Fibroblast of lung (primary cell): ENCODE results near the gene ZNF556. TPM values are rescaled to one million over a fixed set of nuclear protein-coding genes. Genes with fewer than 3 reads are reported as not detected.

Experiments
- DNase-seq, 2 donors: peaks; one replicate each; pipeline versions ENCODE4 v3.0.0 to v3.0.0-alpha.2; 2010; ENCODE audit warnings: low read depth in 2 of 2
- H2AFZ ChIP-seq: 2 replicates; pipeline ENCODE4 v1.5.1; 2012; ENCODE audit warnings: low read length, control low read depth, inconsistent platforms
- H3K27ac ChIP-seq: 2 replicates; pipeline ENCODE4 v1.5.1; 2011; ENCODE audit warnings: low read length, control low read depth; ENCODE audit not compliant: insufficient read depth
- H3K27me3 ChIP-seq: 2 replicates; pipeline ENCODE4 v1.5.1; 2011; ENCODE audit warnings: mild to moderate bottlenecking, low read length; ENCODE audit not compliant: control insufficient read depth, insufficient read depth
- H3K36me3 ChIP-seq: 2 replicates; pipeline ENCODE4 v1.5.1; 2011; ENCODE audit warnings: low read length; ENCODE audit not compliant: control insufficient read depth, insufficient read depth
- H3K4me1 ChIP-seq: 2 replicates; pipeline ENCODE4 v1.5.1; 2011; ENCODE audit warnings: low read length; ENCODE audit not compliant: control insufficient read depth, insufficient read depth; ENCODE audit errors: extremely low read depth
- H3K4me2 ChIP-seq: 2 replicates; pipeline ENCODE4 v1.5.1; 2011; ENCODE audit warnings: low read length, control low read depth; ENCODE audit not compliant: insufficient read depth; ENCODE audit errors: extremely low read depth
- H3K4me3 ChIP-seq, 4 experiments: fragments of 200-600 bp in 1 of 4; sonication (generic) in 1 of 4; replicated peaks in 1 of 4; 2 replicates each; pipeline ENCODE4 v1.5.1; 2011 to 2016; ENCODE audit warnings: low read length in 4 of 4, low read depth in 3 of 4, mild to moderate bottlenecking in 3 of 4, control low read depth in 2 of 4, inconsistent platforms in 1 of 4, mixed read lengths in 1 of 4; ENCODE audit not compliant: insufficient read depth in 1 of 4; ENCODE audit errors: control extremely low read depth in 1 of 4
- H3K79me2 ChIP-seq: 2 replicates; pipeline ENCODE4 v1.5.1; 2012; ENCODE audit warnings: mild to moderate bottlenecking, low read length, inconsistent platforms; ENCODE audit not compliant: control insufficient read depth, insufficient read depth
- H3K9ac ChIP-seq: 2 replicates; pipeline ENCODE4 v1.5.1; 2011; ENCODE audit warnings: mild to moderate bottlenecking, low read length, control low read depth; ENCODE audit not compliant: insufficient read depth
- H3K9me3 ChIP-seq: 2 replicates; pipeline ENCODE4 v1.5.1; 2012; ENCODE audit warnings: low read depth, low read length; ENCODE audit not compliant: control insufficient read depth, insufficient read depth
- H4K20me1 ChIP-seq: 2 replicates; pipeline ENCODE4 v1.5.1; 2011; ENCODE audit warnings: low read length; ENCODE audit not compliant: control insufficient read depth, insufficient read depth; ENCODE audit errors: extremely low read depth
- CTCF ChIP-seq, 2 donors: IDR thresholded peaks in 1 of 2; conservative IDR thresholded peaks in 1 of 2; 1 replicate in 1 of 2; 2 replicates in 1 of 2; pipeline ENCODE4 v1.5.1; 2011 to 2012; ENCODE audit warnings: low read length in 2 of 2, control low read depth in 1 of 2, inconsistent platforms in 1 of 2, low read depth in 1 of 2, mild to moderate bottlenecking in 1 of 2
- EZH2 ChIP-seq: IDR thresholded peaks from 2 replicates; pipeline ENCODE4 v1.5.1; 2012; ENCODE audit warnings: low read length, control low read depth, mild to moderate bottlenecking; ENCODE audit errors: missing control alignments
- polyA plus RNA-seq, 2 donors: library from polyadenylated mRNA; depleted of rRNA in 1 of 2; stranded (reverse) in 1 of 2; unstranded in 1 of 2; fragments of >200 nt; gene quantifications; 2 replicates each; pipeline ENCODE4 v1.2.1, GENCODE V29; 2011 to 2012; ENCODE audit warnings: missing spikeins in 1 of 2
- total RNA-seq: library from RNA; depleted of rRNA; stranded (reverse); fragments of >200 nt; gene quantifications from 2 replicates; pipeline ENCODE4 v1.2.1, GENCODE V29; 2014

Gene ZNF556
- total and polyA plus RNA-seq, 2 donors (not counting 1 experiment from before 2014, with no cell fraction given) = 0.09 to 0.17 TPM

- Histone ChIP-seq H3K9me3 (peaks cover 8% of the 10 kb centered on the region), H3K4me3 (no peak overlapping the region), H3K9ac (no peak overlapping the region), H3K4me1 (no peaks in the 10 kb centered on the region), H3K4me2 (no peak overlapping the region), H4K20me1 (no peaks in the 10 kb centered on the region), H3K27ac (no peak overlapping the region), H3K27me3 (no peaks in the 10 kb centered on the region), H2AFZ (no peak overlapping the region), H3K36me3 (peaks cover 7% of the 10 kb centered on the region), H3K79me2 (no peaks in the 10 kb centered on the region)
- no peak for TF ChIP-seq CTCF (conservative IDR thresholded peaks at IDR 0.05 in 1 of 2, IDR thresholded peaks at IDR 0.05 in 1 of 2; ENCODE audit: low read depth in 1 of 2, low read length in 2 of 2)
- TF ChIP-seq EZH2 = no peak
- DNase-seq = no peak
Observed at GRCh38 chr19:2917275-2918184, 50.4 kb downstream of the ZNF556 start.

DNA sequence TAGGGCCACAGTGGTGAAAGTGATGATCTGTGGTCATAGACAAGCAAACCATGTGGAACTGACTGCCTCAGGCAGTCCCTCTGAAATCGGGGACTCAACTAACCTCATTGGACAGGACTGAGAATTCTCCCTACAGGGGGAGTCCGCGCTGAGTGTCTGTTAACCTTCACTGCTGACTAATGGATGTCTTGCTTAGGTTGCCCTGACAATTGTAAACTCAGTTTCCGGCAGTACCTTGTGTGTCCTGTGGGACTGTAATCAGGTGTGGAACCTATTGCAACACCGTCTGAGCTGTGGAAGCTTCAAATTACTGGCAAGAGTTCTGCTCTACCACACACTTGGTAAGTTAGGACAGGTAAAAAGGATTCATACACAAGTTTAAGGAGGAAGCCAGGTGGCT is 55.9 kb downstream of the ZNF556 start:
- Histone ChIP-seq H3K4me2 (no peak overlapping the region), H3K36me3 (no peaks in the 10 kb centered on the region), H3K27ac (no peak overlapping the region)

More for the DNA sequence above, 55.9 kb downstream of the ZNF556 start:
- H3K79me2 ChIP-seq = no peaks in the 10 kb centered on the region
- no peak for TF ChIP-seq EZH2
- TF ChIP-seq CTCF (conservative IDR thresholded peaks at IDR 0.05 in 1 of 2, IDR thresholded peaks at IDR 0.05 in 1 of 2; ENCODE audit: low read depth in 1 of 2, low read length in 2 of 2) = no peak
- peak in 1 of 2 donors; percentile 11 for DNase-seq
- H3K4me1 ChIP-seq = no peaks in the 10 kb centered on the region
- H3K9ac ChIP-seq = no peak overlapping the region
- H3K4me3 ChIP-seq = no peak overlapping the region
- H4K20me1 ChIP-seq = no peaks in the 10 kb centered on the region
- no peak overlapping the region for H2AFZ ChIP-seq
- no peaks in the 10 kb centered on the region for H3K27me3 ChIP-seq
- H3K9me3 ChIP-seq = peaks cover 2% of the 10 kb centered on the region
